MCF 10A (cell line): ENCODE results near the gene MVP. TPM values are rescaled to one million over a fixed set of nuclear protein-coding genes. Genes with fewer than 3 reads are reported as not detected.

ENCODE experiments used
- BruUV-seq: library from RNA; stranded (reverse); fragments of 400-500 nt; replicated peaks from 2 replicates; lab custom pipeline; 2021; lab: Mats Ljungman, UMichigan
- CTCF ChIA-PET: fragments of 300-600 bp; sonication (Branson Sonifier 250); formaldehyde crosslinking; extraction: SDS; loops from one replicate; lab custom pipeline; 2021; ENCODE audit warnings: antibody characterized with exemption, inconsistent platforms; lab: Yijun Ruan, JAX
- POLR2A ChIA-PET: fragments of 300-600, 350-650 bp; sonication (Branson Sonifier 250); formaldehyde crosslinking; extraction: SDS; loops from one replicate; lab custom pipeline; 2020; ENCODE audit warnings: antibody characterized with exemption, inconsistent platforms; lab: Yijun Ruan, JAX
- DNase-seq: peaks from one replicate; pipeline ENCODE4 v3.0.0-alpha.2; 2018; ENCODE audit not compliant: unreplicated experiment
- H3K27ac Mint-ChIP-seq: one replicate; pipeline ENCODE4 v1.8.0; 2022; ENCODE audit warnings: mild to moderate bottlenecking, low read depth, mixed read lengths; ENCODE audit not compliant: unreplicated experiment
- H3K27me3 Mint-ChIP-seq: one replicate; pipeline ENCODE4 v1.8.0; 2022; ENCODE audit warnings: mixed read lengths; ENCODE audit not compliant: insufficient read depth, unreplicated experiment
- H3K36me3 Mint-ChIP-seq: one replicate; pipeline ENCODE4 v1.8.0; 2022; ENCODE audit warnings: mild to moderate bottlenecking, moderate library complexity, mixed read lengths; ENCODE audit not compliant: insufficient read depth, unreplicated experiment
- H3K4me1 Mint-ChIP-seq: one replicate; pipeline ENCODE4 v1.8.0; 2022; ENCODE audit warnings: mixed read lengths; ENCODE audit not compliant: insufficient read depth, unreplicated experiment
- H3K4me3 Mint-ChIP-seq: one replicate; pipeline ENCODE4 v1.8.0; 2022; ENCODE audit warnings: mild to moderate bottlenecking, moderate library complexity, mixed read lengths; ENCODE audit not compliant: unreplicated experiment
- H3K9me3 Mint-ChIP-seq: one replicate; pipeline ENCODE4 v1.8.0; 2022; ENCODE audit warnings: mixed read lengths; ENCODE audit not compliant: unreplicated experiment
- intact Hi-C: fragments of 100-400 bp; cut with micrococcal nuclease; formaldehyde crosslinking; loops from 2 replicates; pipeline ENCODE4 v1.14.1; 2022
- total RNA-seq: library from RNA; stranded (reverse); gene quantifications from 2 replicates; pipeline ENCODE4 v1.2.3, GENCODE V29; 2022
- TF ChIP-seq, protein P1 (sequence below): fragments of 200-600 bp; IDR thresholded peaks from one replicate; pipeline ENCODE4 v1.8.0; 2022; ENCODE audit warnings: antibody characterized with exemption, mild to moderate bottlenecking; ENCODE audit not compliant: unreplicated experiment

MVP gene
- total RNA-seq, 1 experiment from 2014 or later = 56.5 TPM

DNA sequence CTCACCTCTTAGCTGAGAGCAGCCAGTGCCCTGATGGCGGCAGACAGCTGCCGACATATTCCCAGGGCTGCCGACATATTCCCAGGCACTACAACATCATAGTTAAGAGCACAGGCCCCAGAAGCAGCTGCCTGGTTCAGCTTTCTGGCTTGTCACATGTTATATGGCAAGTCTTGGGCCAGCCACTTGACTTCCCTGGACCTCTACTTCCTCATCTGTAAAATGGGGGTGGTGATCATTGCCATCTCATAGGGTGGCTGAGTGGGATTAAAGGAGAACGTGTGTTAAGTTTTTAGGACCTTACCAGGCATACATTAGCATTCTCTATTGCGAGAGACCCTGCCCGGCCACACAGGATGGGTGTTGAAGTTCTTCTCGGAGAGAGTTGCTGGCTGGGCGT is 23.7 kb downstream of the MVP start:
- CTCF ChIA-PET = interaction anchor here (0.7 kb wide), 1 partner anchor 24 kb away, joined by 3 read pairs; no protein-coding TSS in a partner anchor
- intact Hi-C loops = no loop called here
- BruUV-seq = no TSS peak

DNA sequence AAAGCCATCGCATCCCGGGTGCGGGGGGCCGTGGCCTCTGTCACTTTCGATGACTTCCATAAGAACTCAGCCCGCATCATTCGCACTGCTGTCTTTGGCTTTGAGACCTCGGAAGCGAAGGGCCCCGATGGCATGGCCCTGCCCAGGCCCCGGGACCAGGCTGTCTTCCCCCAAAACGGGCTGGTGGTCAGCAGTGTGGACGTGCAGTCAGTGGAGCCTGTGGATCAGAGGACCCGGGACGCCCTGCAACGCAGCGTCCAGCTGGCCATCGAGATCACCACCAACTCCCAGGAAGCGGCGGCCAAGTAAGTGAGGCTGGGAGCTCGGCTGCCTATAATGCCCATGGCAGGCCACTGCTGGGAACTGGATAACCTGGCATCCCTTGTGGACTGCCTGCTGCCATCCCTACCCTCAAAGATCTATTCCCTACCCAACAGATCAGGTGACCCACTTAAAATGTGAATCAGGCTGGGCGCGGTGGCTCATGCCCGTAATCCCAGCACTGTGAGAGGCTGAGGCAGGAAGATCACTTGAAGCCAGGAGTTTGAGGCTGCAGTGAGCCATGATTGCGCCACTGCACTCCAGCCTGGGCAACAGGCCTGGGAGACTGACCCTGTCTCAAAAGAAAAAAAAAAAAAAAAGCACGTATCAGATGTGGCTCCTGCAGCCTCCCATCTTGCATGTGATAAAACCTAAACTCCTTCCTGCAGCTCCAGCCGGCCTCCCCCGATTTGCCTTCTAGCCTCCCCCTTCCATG is 24.5 kb downstream of the MVP start:
- peaks cover 79% of the 10 kb centered on the region for H3K36me3 Mint-ChIP-seq
- intact Hi-C loops = no loop called here
- no peaks in the 10 kb centered on the region for H3K9me3 Mint-ChIP-seq
- TF ChIP-seq, protein P1, sequence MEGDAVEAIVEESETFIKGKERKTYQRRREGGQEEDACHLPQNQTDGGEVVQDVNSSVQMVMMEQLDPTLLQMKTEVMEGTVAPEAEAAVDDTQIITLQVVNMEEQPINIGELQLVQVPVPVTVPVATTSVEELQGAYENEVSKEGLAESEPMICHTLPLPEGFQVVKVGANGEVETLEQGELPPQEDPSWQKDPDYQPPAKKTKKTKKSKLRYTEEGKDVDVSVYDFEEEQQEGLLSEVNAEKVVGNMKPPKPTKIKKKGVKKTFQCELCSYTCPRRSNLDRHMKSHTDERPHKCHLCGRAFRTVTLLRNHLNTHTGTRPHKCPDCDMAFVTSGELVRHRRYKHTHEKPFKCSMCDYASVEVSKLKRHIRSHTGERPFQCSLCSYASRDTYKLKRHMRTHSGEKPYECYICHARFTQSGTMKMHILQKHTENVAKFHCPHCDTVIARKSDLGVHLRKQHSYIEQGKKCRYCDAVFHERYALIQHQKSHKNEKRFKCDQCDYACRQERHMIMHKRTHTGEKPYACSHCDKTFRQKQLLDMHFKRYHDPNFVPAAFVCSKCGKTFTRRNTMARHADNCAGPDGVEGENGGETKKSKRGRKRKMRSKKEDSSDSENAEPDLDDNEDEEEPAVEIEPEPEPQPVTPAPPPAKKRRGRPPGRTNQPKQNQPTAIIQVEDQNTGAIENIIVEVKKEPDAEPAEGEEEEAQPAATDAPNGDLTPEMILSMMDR = no peak
- DNase-seq = no peak
- no peak overlapping the region for H3K27ac Mint-ChIP-seq
- no peaks in the 10 kb centered on the region for H3K4me1 Mint-ChIP-seq
- ChIA-PET CTCF (interaction anchor here (0.6 to 2.1 kb wide), 4 partner anchors 10 to 144 kb away, joined by 3 to 6 read pairs (median 3); partner anchors contain the start of gene MVP), POLR2A (interaction anchor here (0.6 to 1.6 kb wide), 4 partner anchors 8 to 175 kb away, joined by 3 read pairs; partner anchors contain the start of gene PAGR1)
- BruUV-seq = no TSS peak
- H3K27me3 Mint-ChIP-seq = no peaks in the 10 kb centered on the region
- H3K4me3 Mint-ChIP-seq = no peak overlapping the region

More for the DNA sequence above, 23.7 kb downstream of the MVP start:
- Mint-ChIP-seq H3K27me3 (no peaks in the 10 kb centered on the region), H3K9me3 (no peaks in the 10 kb centered on the region), H3K4me3 (no peak overlapping the region), H3K36me3 (peaks cover 79% of the 10 kb centered on the region), H3K27ac (no peak overlapping the region), H3K4me1 (no peaks in the 10 kb centered on the region)
- DNase-seq = no peak
- TF ChIP-seq, protein P1 = no peak
- POLR2A ChIA-PET = interaction anchor here (0.7 to 0.8 kb wide), 2 partner anchors 9 to 56 kb away, joined by 3 read pairs; no protein-coding TSS in a partner anchor

GRCh38 chr16:29845656-29846055 is 25.4 kb downstream of the MVP start:
- Mint-ChIP-seq H3K4me3 (no peak overlapping the region), H3K27me3 (no peaks in the 10 kb centered on the region), H3K4me1 (no peaks in the 10 kb centered on the region), H3K36me3 (peaks cover 78% of the 10 kb centered on the region), H3K9me3 (no peaks in the 10 kb centered on the region), H3K27ac (no peak overlapping the region)
- no TSS peak for BruUV-seq
- TF ChIP-seq, protein P1 = no peak
- intact Hi-C loops = no loop called here
- CTCF ChIA-PET = interaction anchor here (0.6 to 4.5 kb wide), 5 partner anchors 9 to 145 kb away, joined by 3 to 52 read pairs (median 3); partner anchors contain the start of gene MVP
- no peak for DNase-seq
- POLR2A ChIA-PET = interaction anchor here (0.6 to 1.6 kb wide), 2 partner anchors 30 to 174 kb away, joined by 3 read pairs; partner anchors contain the start of gene PAGR1
